Gastrocnemius medialis (tissue), 4 donors: Measurements from ENCODE around the gene MAGI1. TPM values are rescaled to one million over a fixed set of nuclear protein-coding genes. Genes with fewer than 3 reads are reported as not detected.

Source experiments
- ATAC-seq, 2 donors: fragments of 150-250 bp; one replicate each; pipeline ENCODE4 v1.9.1; 2016
- DNase-seq, 2 donors: peaks; one replicate each; pipeline ENCODE4 v3.0.0-alpha.2; 2019
- H3K27ac ChIP-seq, 4 donors: fragments of 200-600 bp; sonication (generic); 1 replicate in 1 of 4; 2 replicates in 3 of 4; pipeline ENCODE4 v1.5.1; 2016 to 2018; ENCODE audit warnings: mild to moderate bottlenecking in 2 of 4, moderate library complexity in 1 of 4
- H3K27me3 ChIP-seq, 3 donors: fragments of 200-600 bp; sonication (generic) in 2 of 3; 1 replicate in 1 of 3; 2 replicates in 2 of 3; pipeline versions ENCODE4 v1.5.1 to v1.6.0; 2016 to 2019; ENCODE audit warnings: mild to moderate bottlenecking in 1 of 3, moderate library complexity in 1 of 3
- H3K36me3 ChIP-seq, 2 donors: fragments of 200-600 bp; sonication (generic) in 1 of 2; one replicate each; pipeline ENCODE4 v1.5.1; 2017 to 2018
- H3K4me1 ChIP-seq, 2 donors: fragments of 200-600 bp; sonication (generic) in 1 of 2; one replicate each; pipeline ENCODE4 v1.5.1; 2016 to 2017; ENCODE audit warnings: mild to moderate bottlenecking in 2 of 2
- H3K4me3 ChIP-seq, 4 donors: fragments of 200-600 bp; sonication (generic) in 3 of 4; 1 replicate in 1 of 4; 2 replicates in 3 of 4; pipeline ENCODE4 v1.5.1; 2016 to 2019; ENCODE audit warnings: mild to moderate bottlenecking in 2 of 4
- H3K9me3 ChIP-seq, 3 donors: fragments of 200-600 bp; sonication (generic) in 2 of 3; 1 replicate in 1 of 3; 2 replicates in 2 of 3; pipeline ENCODE4 v1.5.1; 2016 to 2019
- POLR2A ChIP-seq, 2 donors: fragments of 450-650 bp; IDR thresholded peaks; one replicate each; pipeline ENCODE4 v1.6.1; 2017; ENCODE audit warnings: antibody characterized with exemption in 2 of 2, mild to moderate bottlenecking in 2 of 2, moderate library complexity in 2 of 2
- in situ Hi-C, 4 donors: fragments of 200-750 bp; cut with MboI; loops; one replicate each; pipeline versions ENCODE4 v1.15.0 to v1.8.0; 2017; ENCODE audit warnings: low sequenced_read_pairs in 4 of 4
- intact Hi-C: fragments of 100-400 bp; cut with DNase I; formaldehyde crosslinking; loops from one replicate; pipeline ENCODE4 v1.15.1; 2023; ENCODE audit warnings: low total_unique reads
- total RNA-seq, 4 donors: library from RNA; depleted of rRNA; stranded (reverse); fragments of >200 nt; gene quantifications; one replicate each; pipeline versions ENCODE4 v1.1.0 to v1.2.3, GENCODE V29; 2016
- TF ChIP-seq, protein P1 (sequence below), 5 experiments: fragments of 450-650 bp in 3 of 5; fragments of 200-600 bp in 2 of 5; sonication (generic) in 2 of 5; IDR thresholded peaks in 4 of 5; conservative IDR thresholded peaks in 1 of 5; 1 replicate in 4 of 5; 2 replicates in 1 of 5; pipeline ENCODE4 v1.5.1; 2016 to 2019; ENCODE audit warnings: antibody characterized with exemption in 5 of 5, mild to moderate bottlenecking in 3 of 5, moderate library complexity in 3 of 5

MAGI1 gene
- total RNA-seq, 4 donors from 2014 or later, result 2.6 to 7.5 (median 3.9) TPM

DNA sequence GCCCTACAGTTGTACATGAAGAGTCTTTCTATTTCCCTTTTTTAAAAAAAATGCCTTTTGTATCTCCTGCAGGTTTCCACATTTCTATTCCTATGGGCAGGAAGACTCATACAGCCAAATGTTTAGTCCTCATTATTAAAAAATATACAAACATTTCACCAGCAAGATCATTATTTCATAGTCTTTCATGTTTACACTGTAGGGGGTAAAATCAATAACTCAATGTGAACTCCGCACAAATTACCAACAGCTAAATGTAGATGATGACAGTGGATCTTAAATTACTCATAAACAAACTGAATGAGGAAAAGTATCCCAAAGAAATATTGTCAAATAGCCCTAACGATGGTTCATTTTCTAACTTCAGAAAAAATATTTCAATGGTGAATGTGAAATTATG is 99.5 kb downstream of the MAGI1 start:
- no peaks in the 10 kb centered on the region for H3K36me3 ChIP-seq
- no peak for ATAC-seq
- no peak overlapping the region for H3K4me3 ChIP-seq
- H3K4me1 ChIP-seq, result peaks cover 10 to 25% of the 10 kb centered on the region in 2 donors
- in situ Hi-C loops, result no loop called here
- no peaks in the 10 kb centered on the region for H3K9me3 ChIP-seq
- DNase-seq, result no peak
- TF ChIP-seq POLR2A (IDR thresholded peaks at IDR 0.05), result no peak
- TF ChIP-seq, protein P1, sequence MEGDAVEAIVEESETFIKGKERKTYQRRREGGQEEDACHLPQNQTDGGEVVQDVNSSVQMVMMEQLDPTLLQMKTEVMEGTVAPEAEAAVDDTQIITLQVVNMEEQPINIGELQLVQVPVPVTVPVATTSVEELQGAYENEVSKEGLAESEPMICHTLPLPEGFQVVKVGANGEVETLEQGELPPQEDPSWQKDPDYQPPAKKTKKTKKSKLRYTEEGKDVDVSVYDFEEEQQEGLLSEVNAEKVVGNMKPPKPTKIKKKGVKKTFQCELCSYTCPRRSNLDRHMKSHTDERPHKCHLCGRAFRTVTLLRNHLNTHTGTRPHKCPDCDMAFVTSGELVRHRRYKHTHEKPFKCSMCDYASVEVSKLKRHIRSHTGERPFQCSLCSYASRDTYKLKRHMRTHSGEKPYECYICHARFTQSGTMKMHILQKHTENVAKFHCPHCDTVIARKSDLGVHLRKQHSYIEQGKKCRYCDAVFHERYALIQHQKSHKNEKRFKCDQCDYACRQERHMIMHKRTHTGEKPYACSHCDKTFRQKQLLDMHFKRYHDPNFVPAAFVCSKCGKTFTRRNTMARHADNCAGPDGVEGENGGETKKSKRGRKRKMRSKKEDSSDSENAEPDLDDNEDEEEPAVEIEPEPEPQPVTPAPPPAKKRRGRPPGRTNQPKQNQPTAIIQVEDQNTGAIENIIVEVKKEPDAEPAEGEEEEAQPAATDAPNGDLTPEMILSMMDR (IDR thresholded peaks at IDR 0.05 in 4 of 5, conservative IDR thresholded peaks at IDR 0.05 in 1 of 5), result no peak
- intact Hi-C loops, result no loop called here
- H3K27ac ChIP-seq, result peak overlapping the region in 3 of 4 donors; percentile 5 to 58 (median 33)
- no peaks in the 10 kb centered on the region for H3K27me3 ChIP-seq

DNA sequence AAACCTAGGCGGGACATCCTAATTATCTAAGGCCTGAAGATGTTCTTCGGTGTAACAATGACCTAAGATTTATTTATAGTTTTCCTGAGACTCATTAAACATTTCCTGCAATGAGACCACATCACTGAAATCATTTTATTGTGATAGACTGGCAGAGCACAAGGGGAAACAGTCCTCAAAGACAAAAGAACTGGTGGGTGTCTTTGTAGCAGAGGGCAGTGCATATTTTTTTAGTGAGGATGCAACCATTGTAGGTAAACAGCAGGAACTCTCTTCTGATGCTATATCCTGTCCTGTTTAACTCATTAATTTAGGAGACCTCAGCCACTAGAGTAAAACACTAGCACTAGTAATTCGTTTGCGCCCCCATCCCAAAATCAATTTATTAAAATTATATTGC is 100.0 kb downstream of the MAGI1 start:
- Histone ChIP-seq H3K9me3 (no peaks in the 10 kb centered on the region), H3K27me3 (no peaks in the 10 kb centered on the region), H3K4me3 (no peak overlapping the region), H3K4me1 (peaks cover 10 to 25% of the 10 kb centered on the region in 2 donors), H3K27ac (peak overlapping the region in 2 of 4 donors; percentile 33 to 58), H3K36me3 (no peaks in the 10 kb centered on the region)
- DNase-seq (no peak), ATAC-seq (peak in 1 of 2 donors; percentile 45)
- in situ Hi-C loops, result no loop called here
- intact Hi-C loops, result no loop called here
- TF ChIP-seq, protein P1 (IDR thresholded peaks at IDR 0.05 in 4 of 5, conservative IDR thresholded peaks at IDR 0.05 in 1 of 5), result no peak
- no peak for TF ChIP-seq POLR2A (IDR thresholded peaks at IDR 0.05)

DNA sequence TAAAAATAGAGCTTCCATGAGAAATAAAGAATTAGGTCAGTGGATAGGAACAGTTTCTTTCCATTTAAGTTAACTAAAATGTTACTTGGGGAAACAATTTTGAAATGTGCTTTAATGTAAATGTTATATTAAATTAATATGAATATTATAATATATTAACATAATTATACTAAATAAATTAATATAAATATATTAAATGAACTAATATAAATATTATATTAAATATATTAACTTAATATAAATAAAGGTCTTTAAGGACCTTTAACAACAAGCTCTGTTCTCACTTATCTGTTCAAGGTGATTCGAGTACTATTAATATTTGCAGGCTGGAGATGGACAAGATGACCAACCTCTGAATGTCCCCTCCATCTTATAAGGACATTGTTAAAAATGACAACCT is 100.6 kb downstream of the MAGI1 start:
- Histone ChIP-seq H3K4me3 (no peak overlapping the region), H3K9me3 (no peaks in the 10 kb centered on the region), H3K36me3 (no peaks in the 10 kb centered on the region), H3K27ac (peak overlapping the region in 3 of 4 donors; percentile 1 to 58 (median 33)), H3K4me1 (peaks cover 10 to 25% of the 10 kb centered on the region in 2 donors), H3K27me3 (no peaks in the 10 kb centered on the region)
- in situ Hi-C loops, result no loop called here
- intact Hi-C loops, result no loop called here
- no peak for TF ChIP-seq POLR2A (IDR thresholded peaks at IDR 0.05)
- TF ChIP-seq, protein P1 (IDR thresholded peaks at IDR 0.05 in 4 of 5, conservative IDR thresholded peaks at IDR 0.05 in 1 of 5), result no peak
- ATAC-seq (no peak), DNase-seq (no peak)

DNA sequence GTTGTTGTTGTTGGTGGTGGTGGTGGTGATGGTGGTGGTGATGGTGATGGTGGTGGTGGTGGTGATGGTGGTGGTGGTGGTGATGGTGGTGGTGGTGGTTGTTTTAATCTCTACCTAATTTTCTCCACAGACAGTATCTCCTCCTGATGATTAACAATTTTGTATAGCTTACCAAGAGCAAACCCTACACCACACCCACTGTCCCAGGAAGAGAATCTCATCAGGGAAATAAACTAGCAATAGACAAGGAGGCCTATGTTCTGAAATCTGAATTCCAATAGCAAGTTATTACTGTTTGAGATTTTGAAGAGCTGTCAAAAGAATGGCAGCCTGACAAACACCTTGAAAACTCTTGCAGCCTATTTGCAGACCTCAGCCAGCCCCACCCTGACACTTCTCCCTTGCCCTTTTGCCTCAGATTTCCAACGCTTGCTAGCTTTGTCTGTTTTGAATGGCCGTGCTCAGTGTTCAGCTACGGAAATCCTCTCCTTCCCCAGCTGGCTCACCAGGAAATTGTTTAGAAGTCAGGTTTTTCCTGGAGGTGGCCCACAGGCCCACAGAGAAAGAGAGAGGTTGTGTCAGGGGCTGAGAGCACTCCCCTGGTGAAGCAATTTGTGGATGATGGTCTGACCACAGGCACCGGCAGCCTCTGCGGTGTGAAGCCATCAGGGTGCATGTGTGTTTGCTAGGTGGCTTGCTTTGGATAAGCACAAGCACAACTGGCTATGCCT is 101.6 kb downstream of the MAGI1 start:
- DNase-seq (no peak), ATAC-seq (peak in 1 of 2 donors; percentile 28)
- intact Hi-C loops, result no loop called here
- TF ChIP-seq, protein P1 (IDR thresholded peaks at IDR 0.05 in 4 of 5, conservative IDR thresholded peaks at IDR 0.05 in 1 of 5), result no peak
- TF ChIP-seq POLR2A (IDR thresholded peaks at IDR 0.05), result no peak
- no peaks in the 10 kb centered on the region for H3K9me3 ChIP-seq
- no peaks in the 10 kb centered on the region for H3K36me3 ChIP-seq
- no peaks in the 10 kb centered on the region for H3K27me3 ChIP-seq
- peak overlapping the region in 3 of 4 donors; percentile 0 to 58 (median 1) for H3K27ac ChIP-seq
- H3K4me1 ChIP-seq, result peaks cover 10 to 25% of the 10 kb centered on the region in 2 donors
- in situ Hi-C loops, result no loop called here
- H3K4me3 ChIP-seq, result no peak overlapping the region
